SU-DHL-6 (cell line): Measurements from ENCODE around the gene CCN6.

Source experiments
- H2AFZ ChIP-seq: fragments of 200-600 bp; sonication (generic); 2 replicates; pipeline ENCODE4 v1.6.1; 2014; ENCODE audit warnings: low read depth, mild to moderate bottlenecking, moderate library complexity, mixed read lengths, antibody characterized with exemption, low read length; ENCODE audit not compliant: severe bottlenecking
- H3F3A ChIP-seq: fragments of 200-600 bp; shearing (Covaris generic); 2 replicates; pipeline ENCODE4 v1.6.0; 2016; ENCODE audit warnings: antibody characterized with exemption, mild to moderate bottlenecking; ENCODE audit not compliant: insufficient read depth
- H3K27ac ChIP-seq: fragments of 200-600 bp; sonication (generic); 2 replicates; pipeline ENCODE4 v1.5.1; 2016; ENCODE audit warnings: low read depth, mild to moderate bottlenecking, low read length, moderate library complexity, mixed read lengths
- H3K27me3 ChIP-seq: fragments of 200-600 bp; sonication (generic), shearing (Covaris generic); 2 replicates; pipeline ENCODE4 v1.6.0; 2014; ENCODE audit warnings: mild to moderate bottlenecking, low read length
- H3K36me3 ChIP-seq: fragments of 200-600 bp; sonication (generic); 2 replicates; pipeline ENCODE4 v1.6.1; 2014; ENCODE audit warnings: mild to moderate bottlenecking, low read length, mixed read lengths
- H3K4me2 ChIP-seq: fragments of 300-600, 200-600 bp; shearing (Covaris generic), sonication (generic); 2 replicates; pipeline ENCODE4 v1.6.0; 2014; ENCODE audit warnings: low read length, low read depth, mild to moderate bottlenecking; ENCODE audit not compliant: poor library complexity, severe bottlenecking
- H3K4me3 ChIP-seq: fragments of 200-600 bp; sonication (generic); 2 replicates; pipeline ENCODE4 v1.5.1; 2014; ENCODE audit warnings: antibody characterized with exemption, low read length, mild to moderate bottlenecking, mixed read lengths; ENCODE audit not compliant: insufficient read depth, poor library complexity, severe bottlenecking
- H3K79me2 ChIP-seq: fragments of 200-600 bp; sonication (generic); 2 replicates; pipeline ENCODE4 v1.6.1; 2014; ENCODE audit warnings: mild to moderate bottlenecking, low read length, moderate library complexity; ENCODE audit not compliant: insufficient read depth
- H3K9ac ChIP-seq: fragments of 200-600 bp; sonication (generic); 2 replicates; pipeline ENCODE4 v1.7.0; 2014; ENCODE audit warnings: mild to moderate bottlenecking, low read length
- H3K9me2 ChIP-seq: fragments of 200-600 bp; sonication (generic); replicated peaks from 2 replicates; pipeline ENCODE4 v1.6.1; 2014; ENCODE audit warnings: low read length; ENCODE audit not compliant: insufficient read depth
- H3K9me3 ChIP-seq: fragments of 200-600 bp; sonication (generic); 2 replicates; pipeline ENCODE4 v1.6.1; 2014; ENCODE audit warnings: low read length, mixed read lengths; ENCODE audit not compliant: insufficient read depth
- H4K20me1 ChIP-seq: fragments of 200-600 bp; sonication (generic); 2 replicates; pipeline ENCODE4 v1.6.1; 2014; ENCODE audit warnings: low read depth, mild to moderate bottlenecking, antibody characterized with exemption, low read length, moderate library complexity, mixed read lengths
- EZH2phosphoT487 ChIP-seq: fragments of 200-600 bp; sonication (generic), shearing (Covaris generic); conservative IDR thresholded peaks from 2 replicates; pipeline ENCODE4 v1.6.1; 2018; ENCODE audit warnings: mild to moderate bottlenecking, antibody characterized with exemption, low read length, moderate library complexity, mixed read lengths
- TF ChIP-seq, protein P1 (sequence below): fragments of 200-600 bp; sonication (generic); IDR thresholded peaks from one replicate; pipeline ENCODE4 v1.5.1; 2017; ENCODE audit warnings: antibody characterized with exemption, mild to moderate bottlenecking, low read length, moderate library complexity; ENCODE audit not compliant: insufficient read depth, poor library complexity, severe bottlenecking

CCN6 gene

DNA sequence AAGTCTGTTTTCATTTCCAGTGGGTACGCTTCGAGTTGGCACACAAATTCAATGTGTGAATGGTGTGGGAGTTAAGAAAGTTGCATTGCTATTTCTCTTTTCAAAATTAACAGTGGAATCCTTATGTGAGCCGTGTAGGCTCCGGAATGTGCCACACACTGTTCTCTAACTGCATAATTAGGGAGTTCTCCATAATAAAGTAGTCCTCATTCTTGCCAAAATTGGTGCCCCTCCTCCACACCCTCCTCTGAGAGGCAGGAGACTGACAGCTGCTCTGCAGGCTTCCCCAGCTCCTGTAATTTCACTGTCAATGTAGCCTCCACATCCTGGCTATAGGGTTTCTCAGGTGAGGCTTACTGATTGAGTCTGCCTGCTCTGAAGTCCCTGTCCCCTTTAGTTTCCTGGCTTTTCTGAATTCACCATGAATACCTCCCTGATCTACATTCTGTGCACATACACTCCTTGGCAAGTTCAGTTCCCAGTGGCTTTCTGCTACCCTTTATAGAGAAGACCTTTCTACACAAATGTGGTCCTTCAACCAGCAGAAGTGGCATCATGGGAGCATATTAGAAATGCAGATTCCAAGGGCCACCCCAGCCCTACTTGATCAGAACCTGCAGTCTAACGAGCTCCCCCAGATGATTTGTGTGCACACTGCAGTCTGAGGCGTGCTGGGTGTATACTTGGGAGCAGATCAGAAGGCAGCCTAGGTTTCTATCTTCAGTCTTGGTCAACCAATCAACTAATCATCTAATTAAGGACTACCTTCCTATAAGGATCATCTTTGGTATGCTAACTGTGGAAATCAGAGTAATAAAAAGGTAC, 19.9 kb upstream of the CCN6 start:
- Histone ChIP-seq H3K9ac (no peak overlapping the region), H3K27ac (no peak overlapping the region), H3K9me3 (no peaks in the 10 kb centered on the region), H3K9me2 (no peaks in the 10 kb centered on the region), H3K4me2 (no peak overlapping the region), H3K4me3 (no peak overlapping the region), H3F3A (no peaks in the 10 kb centered on the region), H3K79me2 (no peaks in the 10 kb centered on the region), H3K36me3 (no peaks in the 10 kb centered on the region), H3K27me3 (no peaks in the 10 kb centered on the region), H2AFZ (no peak overlapping the region), H4K20me1 (no peaks in the 10 kb centered on the region)
- TF ChIP-seq, protein P1, sequence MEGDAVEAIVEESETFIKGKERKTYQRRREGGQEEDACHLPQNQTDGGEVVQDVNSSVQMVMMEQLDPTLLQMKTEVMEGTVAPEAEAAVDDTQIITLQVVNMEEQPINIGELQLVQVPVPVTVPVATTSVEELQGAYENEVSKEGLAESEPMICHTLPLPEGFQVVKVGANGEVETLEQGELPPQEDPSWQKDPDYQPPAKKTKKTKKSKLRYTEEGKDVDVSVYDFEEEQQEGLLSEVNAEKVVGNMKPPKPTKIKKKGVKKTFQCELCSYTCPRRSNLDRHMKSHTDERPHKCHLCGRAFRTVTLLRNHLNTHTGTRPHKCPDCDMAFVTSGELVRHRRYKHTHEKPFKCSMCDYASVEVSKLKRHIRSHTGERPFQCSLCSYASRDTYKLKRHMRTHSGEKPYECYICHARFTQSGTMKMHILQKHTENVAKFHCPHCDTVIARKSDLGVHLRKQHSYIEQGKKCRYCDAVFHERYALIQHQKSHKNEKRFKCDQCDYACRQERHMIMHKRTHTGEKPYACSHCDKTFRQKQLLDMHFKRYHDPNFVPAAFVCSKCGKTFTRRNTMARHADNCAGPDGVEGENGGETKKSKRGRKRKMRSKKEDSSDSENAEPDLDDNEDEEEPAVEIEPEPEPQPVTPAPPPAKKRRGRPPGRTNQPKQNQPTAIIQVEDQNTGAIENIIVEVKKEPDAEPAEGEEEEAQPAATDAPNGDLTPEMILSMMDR: no peak
- no peak for TF ChIP-seq EZH2phosphoT487

GRCh38 chr6:112034616-112034995, 19.3 kb upstream of the CCN6 start:
- H3K79me2 ChIP-seq: no peaks in the 10 kb centered on the region
- H3K27me3 ChIP-seq: no peaks in the 10 kb centered on the region
- H3K9ac ChIP-seq: no peak overlapping the region
- no peaks in the 10 kb centered on the region for H4K20me1 ChIP-seq
- no peaks in the 10 kb centered on the region for H3K9me2 ChIP-seq
- H3K27ac ChIP-seq: no peak overlapping the region
- H3K36me3 ChIP-seq: no peaks in the 10 kb centered on the region
- TF ChIP-seq EZH2phosphoT487: no peak
- TF ChIP-seq, protein P1: no peak
- H3K4me3 ChIP-seq: no peak overlapping the region
- H3K9me3 ChIP-seq: no peaks in the 10 kb centered on the region
- H2AFZ ChIP-seq: no peak overlapping the region
- H3F3A ChIP-seq: no peaks in the 10 kb centered on the region
- H3K4me2 ChIP-seq: no peak overlapping the region

- H4K20me1 ChIP-seq: no peaks in the 10 kb centered on the region
- no peak overlapping the region for H2AFZ ChIP-seq
- no peaks in the 10 kb centered on the region for H3K27me3 ChIP-seq
- H3K27ac ChIP-seq: no peak overlapping the region
- H3K9ac ChIP-seq: no peak overlapping the region
- TF ChIP-seq, protein P1: no peak
- no peak for TF ChIP-seq EZH2phosphoT487
- no peaks in the 10 kb centered on the region for H3F3A ChIP-seq
- no peaks in the 10 kb centered on the region for H3K79me2 ChIP-seq
- H3K4me3 ChIP-seq: no peak overlapping the region
- H3K9me2 ChIP-seq: no peaks in the 10 kb centered on the region
- H3K4me2 ChIP-seq: no peak overlapping the region
- no peaks in the 10 kb centered on the region for H3K36me3 ChIP-seq
- H3K9me3 ChIP-seq: no peaks in the 10 kb centered on the region
These were observed 17.7 kb upstream of the CCN6 start for GRCh38 chr6:112036088-112036637.
